GM21737 (cell line): ENCODE data around the gene FAM107B.

ENCODE experiments used
- ATAC-seq: cut with Tn5 transposase; IDR thresholded peaks from one replicate; pipeline ENCODE4 v1.9.1; 2021; ENCODE audit warnings: mild to moderate bottlenecking, moderate library complexity; ENCODE audit not compliant: unreplicated experiment

Gene FAM107B

GRCh38 chr10:14563359-14563940 lies 211.2 kb downstream of the FAM107B start:
- no peak for ATAC-seq

GRCh38 chr10:14563076-14563336 lies 211.7 kb downstream of the FAM107B start:
- no peak for ATAC-seq

- ATAC-seq = no peak
Observed at GRCh38 chr10:14562218-14563075, 212.2 kb downstream of the FAM107B start.

DNA sequence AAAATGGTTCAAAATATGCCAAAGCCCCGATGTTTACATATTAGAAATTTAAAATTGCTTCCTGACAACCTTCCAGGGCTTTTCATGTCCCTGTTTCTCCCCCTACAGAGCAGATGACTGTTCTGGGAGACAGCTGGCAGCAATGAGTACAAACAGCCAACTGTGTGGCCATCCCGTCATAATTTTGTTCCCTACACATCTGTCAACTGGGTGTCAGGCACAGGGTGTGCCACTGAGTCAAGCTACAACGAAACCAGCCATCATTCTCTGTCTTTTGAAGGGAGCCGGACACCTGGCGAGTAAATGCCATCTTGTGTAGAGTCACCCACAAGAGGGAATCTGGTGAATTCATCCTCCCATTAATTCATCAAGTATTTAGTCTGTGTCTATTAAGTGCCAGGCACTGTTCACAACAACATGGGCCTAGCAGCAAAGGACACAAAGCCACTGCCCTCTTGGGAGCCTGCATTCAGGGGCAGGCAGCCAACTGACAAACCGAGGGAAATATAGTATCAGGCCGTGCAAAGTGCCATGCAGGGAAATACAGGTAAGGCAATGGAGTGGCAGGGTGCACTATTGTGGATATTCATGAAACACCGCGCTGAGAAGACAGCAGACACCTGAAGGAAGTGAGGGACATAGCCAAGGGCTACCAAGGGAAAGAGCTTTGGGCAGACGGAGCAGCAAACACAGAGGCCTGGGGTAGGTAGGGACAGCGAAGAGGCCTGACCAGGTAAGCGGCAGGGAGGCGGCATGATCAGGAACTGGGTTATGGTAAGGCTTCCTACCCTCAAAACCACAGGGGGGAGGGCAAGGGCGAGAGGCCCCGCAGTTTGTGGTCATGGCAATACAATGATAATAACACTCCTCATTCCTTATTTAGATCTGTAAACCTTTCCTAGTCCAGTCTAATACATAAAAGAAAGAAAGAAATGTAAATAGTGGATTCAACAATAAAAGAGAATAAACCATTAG lies 213.6 kb downstream of the FAM107B start:
- no peak for ATAC-seq

DNA sequence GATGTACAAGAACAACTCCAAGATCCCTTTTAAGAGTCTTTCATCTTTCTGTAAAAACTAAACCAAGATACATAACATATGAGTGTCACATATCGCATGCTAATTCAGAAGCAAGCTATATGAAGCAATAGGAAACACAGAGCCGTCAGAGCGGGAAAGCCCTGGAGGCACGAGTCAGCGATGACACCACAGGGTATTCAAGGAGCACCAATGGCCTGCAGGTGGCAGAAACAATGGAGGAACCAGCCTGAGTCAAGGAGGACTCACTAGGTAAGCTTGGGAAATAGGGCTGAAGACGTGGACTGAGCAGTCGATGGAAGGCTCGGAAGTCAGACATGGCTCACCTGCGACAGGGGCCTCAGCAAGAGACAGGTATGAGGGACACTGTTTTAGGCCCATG lies 214.4 kb downstream of the FAM107B start:
- no peak for ATAC-seq

- no peak for ATAC-seq
Observed at GRCh38 chr10:14558025-14558424, 216.7 kb downstream of the FAM107B start.

- ATAC-seq = no peak
Observed at GRCh38 chr10:14557567-14557966, 217.1 kb downstream of the FAM107B start.

DNA sequence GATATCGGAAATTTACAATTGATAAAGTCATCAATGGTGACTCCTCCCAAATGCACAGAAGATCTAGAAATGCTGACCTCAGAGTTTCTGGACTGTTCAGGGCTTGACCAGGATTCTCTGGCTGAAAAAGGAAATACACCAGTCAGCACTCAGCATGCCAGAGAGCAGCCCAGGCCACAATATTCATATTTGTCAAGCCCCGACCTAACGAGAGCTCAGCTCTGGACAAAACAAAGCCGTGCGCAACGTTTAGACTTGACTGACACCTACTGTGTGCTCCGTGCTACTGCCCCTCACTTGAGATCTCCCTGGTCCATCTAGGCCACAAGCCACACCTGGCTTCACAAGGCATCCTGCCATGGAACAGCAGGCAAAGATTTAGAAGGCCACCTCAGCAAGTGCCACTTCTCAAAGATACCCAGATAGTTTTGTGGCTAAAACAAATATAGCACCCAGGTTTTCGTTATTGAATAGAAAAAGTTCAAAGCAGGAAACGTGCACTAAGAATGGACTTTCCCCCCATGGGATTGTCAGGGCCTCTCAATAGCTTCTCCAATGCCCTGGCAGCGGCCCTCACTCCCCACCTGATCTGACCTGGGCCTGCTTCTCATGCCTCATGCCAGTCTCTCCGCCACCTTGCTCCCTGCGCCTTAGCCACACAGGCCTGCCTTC lies 218.3 kb downstream of the FAM107B start:
- peak; percentile 69 for ATAC-seq

DNA sequence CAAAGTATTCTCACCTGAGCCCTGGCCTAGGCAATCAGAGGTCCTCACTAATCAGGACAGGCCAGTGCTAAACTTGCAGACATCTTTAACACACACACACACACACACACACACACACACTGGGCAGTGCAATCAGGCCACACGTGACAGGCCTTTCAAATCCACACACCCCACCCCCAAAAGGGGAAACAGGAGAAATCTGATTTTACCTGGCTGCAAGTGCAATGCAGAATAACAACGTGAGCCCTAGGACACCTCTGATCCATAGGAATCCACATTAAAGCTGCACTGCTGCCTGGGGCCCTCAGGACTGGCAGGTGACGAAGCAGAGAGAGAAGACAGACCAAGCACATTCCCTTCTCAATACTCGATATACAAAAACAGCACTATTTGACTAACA lies 218.9 kb downstream of the FAM107B start:
- no peak for ATAC-seq

- no peak for ATAC-seq
Observed at GRCh38 chr10:14554491-14555205, 220.0 kb downstream of the FAM107B start.

- no peak for ATAC-seq
Observed at GRCh38 chr10:14554091-14554490, 220.6 kb downstream of the FAM107B start.

DNA sequence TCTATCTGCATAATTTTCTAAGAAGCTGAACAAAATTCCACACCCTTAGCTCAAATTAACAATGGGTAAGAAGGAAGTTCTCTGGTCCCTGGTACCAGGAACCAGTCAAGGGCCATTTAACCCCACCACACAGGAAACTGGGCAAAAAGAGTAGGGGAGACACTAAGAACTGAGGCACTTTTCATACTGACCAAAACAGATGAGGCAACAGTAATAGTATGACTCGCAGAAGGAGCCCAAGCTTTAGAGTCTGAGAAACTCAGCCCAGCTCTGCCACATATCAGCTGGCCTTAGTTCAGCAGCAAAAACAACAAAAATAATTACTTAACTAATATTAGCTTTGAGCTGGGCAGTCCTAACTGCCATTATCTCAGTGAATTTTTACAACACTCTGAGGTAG lies 221.2 kb downstream of the FAM107B start:
- no peak for ATAC-seq

- ATAC-seq = no peak
Observed at GRCh38 chr10:14552015-14552414, 222.7 kb downstream of the FAM107B start.

GRCh38 chr10:14550471-14550981 lies 224.2 kb downstream of the FAM107B start:
- ATAC-seq = no peak

- ATAC-seq = no peak
Observed at GRCh38 chr10:14549496-14549895, 225.2 kb downstream of the FAM107B start.

- ATAC-seq = no peak
Observed at GRCh38 chr10:14548970-14549369, 225.7 kb downstream of the FAM107B start.

GRCh38 chr10:14548474-14548873 lies 226.2 kb downstream of the FAM107B start:
- no peak for ATAC-seq

DNA sequence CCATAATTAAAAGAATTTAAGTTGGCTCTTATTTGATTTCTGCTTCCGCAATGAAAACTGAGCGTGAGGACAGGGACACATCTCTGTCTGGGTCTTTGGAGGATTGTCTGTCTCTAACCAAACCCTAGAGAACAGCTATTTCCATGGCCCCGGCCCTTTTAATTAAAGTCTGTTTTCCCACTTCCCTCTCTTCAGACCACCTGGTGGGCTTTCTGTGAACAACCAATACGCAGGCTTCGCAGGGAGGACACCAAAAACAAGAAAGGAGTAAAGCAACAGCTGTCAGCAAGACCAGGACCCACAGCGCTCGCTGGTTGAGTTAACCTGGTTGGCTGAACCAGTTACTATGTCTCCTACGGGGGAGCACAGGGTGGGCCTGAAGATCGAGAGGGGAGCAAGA lies 226.9 kb downstream of the FAM107B start:
- no peak for ATAC-seq

- ATAC-seq = no peak
Observed at GRCh38 chr10:14545827-14546226, 228.9 kb downstream of the FAM107B start.

DNA sequence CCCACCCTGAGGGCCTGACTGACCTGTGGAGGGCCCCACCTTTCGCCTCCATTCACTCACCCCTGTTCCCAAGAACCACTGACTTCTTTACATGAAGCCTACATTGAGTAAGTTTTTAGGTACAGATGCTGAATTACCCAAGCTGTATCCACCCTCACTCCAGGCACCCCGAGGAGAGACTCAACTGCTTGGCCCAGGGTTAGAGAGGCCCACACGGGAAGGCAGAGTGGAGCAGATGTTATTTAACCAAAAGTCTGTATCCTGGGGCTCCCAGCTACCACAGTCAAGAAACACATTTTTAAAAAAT lies 230.8 kb downstream of the FAM107B start:
- no peak for ATAC-seq
